Measurements from ENCODE around the gene KCNIP4. TPM values are rescaled to one million over a fixed set of nuclear protein-coding genes. Genes with fewer than 3 reads are reported as not detected.

Gene KCNIP4
- polyA plus RNA-seq, 3 donors = 0.09 to 0.25 TPM; not detected in 1

DNA sequence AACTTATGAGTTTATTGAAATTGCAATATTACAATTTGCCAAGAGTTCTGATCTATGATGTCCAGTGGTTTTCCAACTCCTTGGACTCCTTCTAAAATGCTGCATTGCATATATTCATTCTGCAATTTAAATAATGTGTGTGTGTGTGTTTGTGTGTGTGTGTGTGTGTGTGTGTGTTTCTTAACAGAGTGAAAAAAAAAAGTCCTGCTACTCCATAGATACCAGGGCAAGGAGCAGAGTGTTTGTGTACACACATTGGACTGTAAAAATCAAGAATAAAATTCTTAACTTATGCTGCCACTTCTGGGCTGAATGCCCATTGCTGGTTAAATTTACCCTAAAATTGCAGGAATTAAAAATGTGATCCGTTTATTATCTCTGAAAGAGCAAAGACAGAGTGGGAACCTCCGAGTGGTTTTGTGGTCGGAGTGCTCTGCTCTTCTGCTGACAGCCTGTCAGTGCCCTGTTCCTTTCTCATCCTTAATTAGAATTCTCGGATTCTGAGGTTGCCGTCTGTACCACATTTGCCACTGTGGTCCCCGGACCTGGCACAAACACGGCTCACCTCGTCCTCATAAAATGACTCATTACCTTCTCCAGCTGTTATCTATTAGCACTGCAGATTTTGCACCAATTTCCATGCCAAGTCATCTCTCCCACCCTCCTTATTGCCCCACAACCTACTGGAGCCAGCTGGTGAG, 355.5 kb downstream of the KCNIP4 start:
- Histone ChIP-seq H3K4me2 (replicated peaks; ENCODE audit: extremely low read depth, low read length, poor library complexity, severe bottlenecking) (no peak overlapping the region), H3K36me3 (replicated peaks in 1 of 2; ENCODE audit: control insufficient read depth in 1 of 2, insufficient read depth in 2 of 2, low read length in 2 of 2) (no peaks in the 10 kb centered on the region), H3K4me3 (replicated peaks in 1 of 3; ENCODE audit: low read depth in 2 of 3, low read length in 3 of 3) (no peak overlapping the region), H3K27ac (ENCODE audit: low read depth in 1 of 2, low read length in 2 of 2) (no peak overlapping the region), H3K9me3 (replicated peaks in 1 of 2; ENCODE audit: control insufficient read depth in 1 of 2, insufficient read depth in 1 of 2, low read length in 2 of 2) (no peaks in the 10 kb centered on the region), H3K4me1 (ENCODE audit: control insufficient read depth in 1 of 2, insufficient read depth in 2 of 2, low read length in 2 of 2) (no peaks in the 10 kb centered on the region), H4K20me1 (ENCODE audit: insufficient read depth, low read length) (no peaks in the 10 kb centered on the region), H2AFZ (ENCODE audit: insufficient read depth, low read depth, low read length, poor library complexity, severe bottlenecking) (no peak overlapping the region), H3K79me2 (ENCODE audit: insufficient read depth, low read length) (no peaks in the 10 kb centered on the region), H3K9ac (ENCODE audit: insufficient read depth, low read length, poor library complexity, severe bottlenecking) (no peak overlapping the region), H3K27me3 (ENCODE audit: control insufficient read depth in 2 of 2, insufficient read depth in 2 of 2, low read length in 2 of 2) (no peaks in the 10 kb centered on the region)
- Mint-ChIP-seq H3K9me3 (peaks cover 0 to 10% (median 2%) of the 10 kb centered on the region in 7 donors), H3K4me1 (no peaks in the 10 kb centered on the region), H3K36me3 (no peaks in the 10 kb centered on the region), H3K27ac (no peak overlapping the region), H3K27me3 (ENCODE audit: low read depth in 3 of 3) (peaks cover 0 to 3% (median 1%) of the 10 kb centered on the region in 3 donors), H3K4me3 (no peak overlapping the region)
- intact Hi-C loops (cut with micrococcal nuclease) = no loop called here
- WGBS (ENCODE audit: insufficient coverage) = 90% methylated on average over 6 of the region's 8 CpGs
- DNase-seq = no peak
- no peak for TF ChIP-seq CTCF (IDR thresholded peaks at IDR 0.05)

- no peaks in the 10 kb centered on the region for H3K9me3 ChIP-seq (replicated peaks in 1 of 2; ENCODE audit: control insufficient read depth in 1 of 2, insufficient read depth in 1 of 2, low read length in 2 of 2)
- H4K20me1 ChIP-seq (ENCODE audit: insufficient read depth, low read length) = no peaks in the 10 kb centered on the region
- H3K27ac ChIP-seq (ENCODE audit: low read depth in 1 of 2, low read length in 2 of 2) = no peak overlapping the region
- H3K27me3 Mint-ChIP-seq (ENCODE audit: low read depth in 3 of 3) = no peaks in the 10 kb centered on the region
- H2AFZ ChIP-seq (ENCODE audit: insufficient read depth, low read depth, low read length, poor library complexity, severe bottlenecking) = no peak overlapping the region
- peak overlapping the region in 1 of 7 donors; percentile 11 for H3K27ac Mint-ChIP-seq
- no peaks in the 10 kb centered on the region for H3K36me3 Mint-ChIP-seq
- no peak for TF ChIP-seq CTCF (IDR thresholded peaks at IDR 0.05)
- no peaks in the 10 kb centered on the region for H3K4me1 Mint-ChIP-seq
- no peak overlapping the region for H3K4me2 ChIP-seq (replicated peaks; ENCODE audit: extremely low read depth, low read length, poor library complexity, severe bottlenecking)
- no peak overlapping the region for H3K4me3 ChIP-seq (replicated peaks in 1 of 3; ENCODE audit: low read depth in 2 of 3, low read length in 3 of 3)
- H3K27me3 ChIP-seq (ENCODE audit: control insufficient read depth in 2 of 2, insufficient read depth in 2 of 2, low read length in 2 of 2) = no peaks in the 10 kb centered on the region
- no peaks in the 10 kb centered on the region for H3K4me1 ChIP-seq (ENCODE audit: control insufficient read depth in 1 of 2, insufficient read depth in 2 of 2, low read length in 2 of 2)
- no peak overlapping the region for H3K9ac ChIP-seq (ENCODE audit: insufficient read depth, low read length, poor library complexity, severe bottlenecking)
- H3K9me3 Mint-ChIP-seq = peaks cover 0 to 2% (median 0%) of the 10 kb centered on the region in 7 donors
- no peaks in the 10 kb centered on the region for H3K79me2 ChIP-seq (ENCODE audit: insufficient read depth, low read length)
- H3K36me3 ChIP-seq (replicated peaks in 1 of 2; ENCODE audit: control insufficient read depth in 1 of 2, insufficient read depth in 2 of 2, low read length in 2 of 2) = no peaks in the 10 kb centered on the region
- H3K4me3 Mint-ChIP-seq = no peak overlapping the region
- 86% methylated on average over 1 of the region's 2 CpGs for WGBS (ENCODE audit: insufficient coverage)
- DNase-seq = no peak
- intact Hi-C loops (cut with micrococcal nuclease) = no loop called here
Measured at GRCh38 chr4:21577056-21577455, 371.5 kb downstream of the KCNIP4 start.

All from CD14-positive monocyte (primary cell).